ENCODE measurements around the gene RAD9A.
"Not testable (repeated sequence)": the region's sequence is repeated elsewhere in the genome, so short reads cannot be mapped to it uniquely, and the experiment has no call there.

The RAD9A gene

GRCh38 chr11:67410984-67411784 lies 19.4 kb downstream of the RAD9A start:
- DNase-seq, result no peak

GRCh38 chr11:67411785-67412152 lies 20.0 kb downstream of the RAD9A start:
- DNase-seq, result no peak

- DNase-seq, result no peak
Observed at GRCh38 chr11:67412495-67413179, 20.9 kb downstream of the RAD9A start.

- no peak for DNase-seq
Observed at GRCh38 chr11:67413266-67413849, 21.6 kb downstream of the RAD9A start.

GRCh38 chr11:67415501-67416304 lies 23.9 kb downstream of the RAD9A start, which contains the start of gene CARNS1:
CARNS1 (plus strand) TSS chr11:67415678; CDS start chr11:67416200, 522 bp downstream.
- no peak for DNase-seq

GRCh38 chr11:67416416-67417335 lies 24.9 kb downstream of the RAD9A start:
- peak; percentile 74 for DNase-seq

- no peak for DNase-seq
Observed at GRCh38 chr11:67417425-67417824, 25.6 kb downstream of the RAD9A start.

GRCh38 chr11:67418476-67419281 lies 26.9 kb downstream of the RAD9A start:
- DNase-seq, result no peak

- DNase-seq, result no peak
Observed at GRCh38 chr11:67419325-67420049, 27.7 kb downstream of the RAD9A start.

GRCh38 chr11:67420147-67420645 lies 28.4 kb downstream of the RAD9A start:
- no peak for DNase-seq

- DNase-seq, result peak; percentile 98
Observed at GRCh38 chr11:67420646-67421429, 29.1 kb downstream of the RAD9A start.

GRCh38 chr11:67421430-67422031 lies 29.7 kb downstream of the RAD9A start:
- no peak for DNase-seq

GRCh38 chr11:67422891-67423290 lies 31.1 kb downstream of the RAD9A start:
- DNase-seq, result no peak

GRCh38 chr11:67423466-67423865 lies 31.7 kb downstream of the RAD9A start:
- no peak for DNase-seq

- no peak for DNase-seq
Observed at GRCh38 chr11:67423891-67424613, 32.3 kb downstream of the RAD9A start.

- DNase-seq, result not testable (repeated sequence)
Observed at GRCh38 chr11:67427364-67427859, 35.6 kb downstream of the RAD9A start.

All from effector CD8-positive, alpha-beta T cell (primary cell).